GM23248 (cell line): Measurements from ENCODE around the gene KCNIP1.

Experiments used
- EZH2 ChIP-seq: fragments of 200-600 bp; sonication (generic); IDR thresholded peaks from 2 replicates; pipeline ENCODE4 v1.6.1; 2018; ENCODE audit warnings: antibody characterized with exemption, mild to moderate bottlenecking; ENCODE audit not compliant: insufficient read depth, poor library complexity, severe bottlenecking
- EZH2phosphoT487 ChIP-seq: fragments of 200-600 bp; sonication (generic); IDR thresholded peaks from 2 replicates; pipeline ENCODE4 v1.6.1; 2018; ENCODE audit warnings: antibody characterized with exemption, moderate library complexity, mild to moderate bottlenecking, low read depth; ENCODE audit not compliant: insufficient read depth

DNA sequence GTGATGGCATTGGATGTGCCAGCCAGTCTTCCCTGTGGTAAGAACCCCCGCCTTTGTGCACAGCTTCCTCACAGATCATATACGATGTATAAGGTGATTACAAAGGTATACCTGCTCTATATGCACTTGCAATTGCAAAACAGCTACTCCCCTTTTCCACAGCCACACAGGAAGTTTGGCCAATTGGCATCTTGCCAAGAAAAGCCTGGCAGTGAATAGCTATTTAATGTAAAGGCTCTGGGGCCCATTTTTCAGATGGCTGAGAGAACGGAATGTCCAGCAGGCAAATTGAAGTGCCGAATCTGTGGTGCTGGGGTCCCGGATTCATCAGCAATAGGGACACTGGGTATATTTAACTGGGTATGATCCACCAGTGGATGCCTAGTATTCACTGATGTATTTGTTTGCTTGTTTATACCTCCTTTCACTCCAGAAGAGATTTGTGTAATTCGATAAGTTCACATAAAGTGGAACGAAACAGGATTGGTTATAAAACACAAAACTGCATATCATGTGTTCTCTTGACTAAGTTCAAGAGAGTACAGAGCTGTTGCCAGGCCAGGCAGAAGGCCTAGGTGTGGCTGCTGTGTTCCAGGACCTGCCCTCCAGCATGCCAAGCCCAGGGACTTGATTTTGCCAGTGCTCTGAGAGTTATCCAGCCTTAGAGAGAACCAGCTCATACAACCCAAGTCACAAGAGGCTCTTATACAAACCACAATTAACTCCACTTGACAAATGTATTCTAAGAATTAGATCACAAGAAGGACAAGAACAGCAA lies 252.0 kb downstream of the KCNIP1 start:
- TF ChIP-seq EZH2phosphoT487, result no peak
- no peak for TF ChIP-seq EZH2
